Coronary artery (tissue), 2 donors: ENCODE data around the gene STX18.

Experiments used
- DNase-seq: peaks from one replicate; pipeline ENCODE4 v3.0.0-alpha.2; 2017; ENCODE audit warnings: low spot score
- H3K27ac ChIP-seq, 2 donors: fragments of 200-600 bp; sonication (generic); one replicate each; pipeline ENCODE4 v1.5.1; 2016 to 2019
- H3K4me3 ChIP-seq: fragments of 200-600 bp; sonication (generic); 2 replicates; pipeline ENCODE4 v1.5.1; 2016; ENCODE audit warnings: mild to moderate bottlenecking, moderate library complexity
- CTCF ChIP-seq: fragments of 200-600 bp; sonication (generic); IDR thresholded peaks from one replicate; pipeline ENCODE4 v1.5.1; 2019; ENCODE audit warnings: antibody characterized with exemption

Gene STX18

GRCh38 chr4:4409416-4410115, 132.3 kb downstream of the STX18 start:
- no peak overlapping the region for H3K27ac ChIP-seq
- DNase-seq: no peak
- no peak for TF ChIP-seq CTCF
- H3K4me3 ChIP-seq: no peak overlapping the region

- Histone ChIP-seq H3K4me3 (no peak overlapping the region), H3K27ac (no peak overlapping the region)
- no peak for TF ChIP-seq CTCF
- DNase-seq: no peak
Measured at GRCh38 chr4:4408576-4409335, 133.1 kb downstream of the STX18 start.

GRCh38 chr4:4408132-4408523, 133.7 kb downstream of the STX18 start:
- H3K4me3 ChIP-seq: no peak overlapping the region
- no peak for DNase-seq
- H3K27ac ChIP-seq: no peak overlapping the region
- no peak for TF ChIP-seq CTCF

- Histone ChIP-seq H3K4me3 (no peak overlapping the region), H3K27ac (no peak overlapping the region)
- TF ChIP-seq CTCF: no peak
- no peak for DNase-seq
Measured at GRCh38 chr4:4407299-4408131, 134.3 kb downstream of the STX18 start.

- no peak overlapping the region for H3K27ac ChIP-seq
- DNase-seq: no peak
- no peak overlapping the region for H3K4me3 ChIP-seq
- TF ChIP-seq CTCF: no peak
Measured at GRCh38 chr4:4406455-4407298, 135.2 kb downstream of the STX18 start.

GRCh38 chr4:4405358-4405962, 136.4 kb downstream of the STX18 start:
- DNase-seq: no peak
- no peak for TF ChIP-seq CTCF
- H3K4me3 ChIP-seq: no peak overlapping the region
- H3K27ac ChIP-seq: no peak overlapping the region
